ENCODE measurements around the gene TFPI. TPM values are rescaled to one million over a fixed set of nuclear protein-coding genes. Genes with fewer than 3 reads are reported as not detected.
A peak's percentile ranks its signal among the peaks of the same experiment; 100 is the strongest.

Gene TFPI
- total RNA-seq, 3 donors from 2014 or later: 16.3 to 46.7 (median 31.5) TPM

DNA sequence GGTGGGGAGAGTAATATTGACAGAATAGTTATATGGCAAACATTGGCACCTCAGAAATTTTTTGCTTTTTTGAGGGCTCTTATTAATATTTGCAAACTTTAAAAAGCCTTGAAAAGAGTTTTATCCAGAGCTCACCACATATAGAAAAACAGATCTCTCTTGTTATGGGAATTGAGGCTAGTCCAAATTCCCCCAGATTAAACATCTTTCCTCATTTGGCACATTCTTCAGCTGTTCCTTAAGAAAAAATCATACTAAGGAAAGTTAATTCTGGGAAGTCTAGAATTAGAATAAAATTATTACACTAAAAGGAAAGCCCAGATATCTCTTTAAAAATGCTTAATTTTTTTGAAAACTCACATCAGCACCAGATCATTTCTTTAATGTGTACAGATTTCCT, 5.6 kb downstream of the TFPI start:
- intact Hi-C loops (cut with DNase I, micrococcal nuclease): no loop called here
- DNase-seq (no peak), ATAC-seq (no peak)
- TF ChIP-seq, protein P1, sequence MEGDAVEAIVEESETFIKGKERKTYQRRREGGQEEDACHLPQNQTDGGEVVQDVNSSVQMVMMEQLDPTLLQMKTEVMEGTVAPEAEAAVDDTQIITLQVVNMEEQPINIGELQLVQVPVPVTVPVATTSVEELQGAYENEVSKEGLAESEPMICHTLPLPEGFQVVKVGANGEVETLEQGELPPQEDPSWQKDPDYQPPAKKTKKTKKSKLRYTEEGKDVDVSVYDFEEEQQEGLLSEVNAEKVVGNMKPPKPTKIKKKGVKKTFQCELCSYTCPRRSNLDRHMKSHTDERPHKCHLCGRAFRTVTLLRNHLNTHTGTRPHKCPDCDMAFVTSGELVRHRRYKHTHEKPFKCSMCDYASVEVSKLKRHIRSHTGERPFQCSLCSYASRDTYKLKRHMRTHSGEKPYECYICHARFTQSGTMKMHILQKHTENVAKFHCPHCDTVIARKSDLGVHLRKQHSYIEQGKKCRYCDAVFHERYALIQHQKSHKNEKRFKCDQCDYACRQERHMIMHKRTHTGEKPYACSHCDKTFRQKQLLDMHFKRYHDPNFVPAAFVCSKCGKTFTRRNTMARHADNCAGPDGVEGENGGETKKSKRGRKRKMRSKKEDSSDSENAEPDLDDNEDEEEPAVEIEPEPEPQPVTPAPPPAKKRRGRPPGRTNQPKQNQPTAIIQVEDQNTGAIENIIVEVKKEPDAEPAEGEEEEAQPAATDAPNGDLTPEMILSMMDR (IDR thresholded peaks at IDR 0.05): no peak
- Histone ChIP-seq H3K4me1 (ENCODE audit: low read depth) (peaks cover 11% of the 10 kb centered on the region), H3K36me3 (ENCODE audit: low read depth) (no peaks in the 10 kb centered on the region), H3K4me3 (no peak overlapping the region), H3K9me3 (no peaks in the 10 kb centered on the region)

DNA sequence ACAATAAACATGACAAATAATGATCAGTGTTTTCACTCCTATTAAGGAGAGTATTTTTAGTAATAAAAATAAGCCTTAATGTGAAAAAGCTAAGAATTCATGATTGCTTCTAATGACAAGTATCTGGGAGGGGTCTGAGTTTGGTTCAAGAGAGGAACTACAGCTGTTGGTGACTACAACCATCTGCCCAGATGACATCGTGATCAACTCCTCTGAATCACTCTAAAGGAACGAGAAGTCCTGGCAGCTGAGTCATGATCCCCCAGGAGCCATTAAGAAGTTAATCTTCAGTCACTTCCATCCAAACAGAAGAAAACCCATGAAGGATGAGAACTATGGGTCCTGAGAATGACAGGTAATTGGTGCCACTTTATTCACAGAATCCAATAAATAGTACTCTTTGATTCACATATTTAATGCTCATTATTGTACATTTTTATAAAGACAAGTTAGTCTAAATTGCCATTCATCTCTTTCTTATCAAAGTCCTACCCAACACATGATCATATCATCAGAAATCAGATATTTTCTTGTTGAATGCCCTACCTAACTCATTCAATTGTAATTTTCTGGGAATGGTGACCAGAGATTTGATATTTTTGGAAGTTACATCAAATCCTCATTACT, 6.8 kb downstream of the TFPI start:
- DNase-seq (peak in 1 of 3 donors; percentile 27), ATAC-seq (peak; percentile 71)
- intact Hi-C loops (cut with DNase I, micrococcal nuclease): no loop called here
- no peak overlapping the region for H3K4me3 ChIP-seq
- H3K36me3 ChIP-seq (ENCODE audit: low read depth): no peaks in the 10 kb centered on the region
- H3K4me1 ChIP-seq (ENCODE audit: low read depth): peaks cover 7% of the 10 kb centered on the region
- TF ChIP-seq, protein P1 (IDR thresholded peaks at IDR 0.05): no peak
- H3K9me3 ChIP-seq: no peaks in the 10 kb centered on the region

DNA sequence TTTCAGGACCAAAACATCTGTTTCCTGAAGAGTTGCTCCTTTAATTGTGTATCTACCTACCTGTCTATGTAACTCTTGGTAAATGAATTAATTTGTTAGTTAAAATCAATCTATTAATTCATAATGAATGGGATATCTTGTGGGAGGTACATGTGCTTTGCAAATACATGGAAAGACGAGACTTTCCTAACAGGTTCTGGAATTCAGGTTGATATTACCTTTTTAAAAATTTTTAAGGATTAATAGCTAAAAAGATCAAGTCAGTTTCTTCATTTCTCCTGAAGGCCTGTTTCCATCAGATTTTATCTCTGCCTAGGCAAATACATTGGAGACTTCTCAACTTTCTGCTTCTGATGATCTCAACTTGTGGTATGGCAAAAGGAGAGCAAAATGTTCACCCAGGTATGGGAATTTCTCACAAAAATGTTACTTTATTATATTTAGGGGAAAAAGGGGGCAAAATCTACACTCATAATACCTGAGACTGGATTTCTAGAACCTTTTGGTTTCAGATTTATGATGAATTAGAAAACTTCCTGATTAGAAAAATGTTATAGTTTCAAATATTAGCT, 7.4 kb downstream of the TFPI start:
- Histone ChIP-seq H3K4me1 (ENCODE audit: low read depth) (peaks cover 7% of the 10 kb centered on the region), H3K36me3 (ENCODE audit: low read depth) (no peaks in the 10 kb centered on the region), H3K9me3 (no peaks in the 10 kb centered on the region), H3K4me3 (no peak overlapping the region)
- ATAC-seq (no peak), DNase-seq (no peak)
- intact Hi-C loops (cut with DNase I, micrococcal nuclease): no loop called here
- TF ChIP-seq, protein P1 (IDR thresholded peaks at IDR 0.05): no peak

DNA sequence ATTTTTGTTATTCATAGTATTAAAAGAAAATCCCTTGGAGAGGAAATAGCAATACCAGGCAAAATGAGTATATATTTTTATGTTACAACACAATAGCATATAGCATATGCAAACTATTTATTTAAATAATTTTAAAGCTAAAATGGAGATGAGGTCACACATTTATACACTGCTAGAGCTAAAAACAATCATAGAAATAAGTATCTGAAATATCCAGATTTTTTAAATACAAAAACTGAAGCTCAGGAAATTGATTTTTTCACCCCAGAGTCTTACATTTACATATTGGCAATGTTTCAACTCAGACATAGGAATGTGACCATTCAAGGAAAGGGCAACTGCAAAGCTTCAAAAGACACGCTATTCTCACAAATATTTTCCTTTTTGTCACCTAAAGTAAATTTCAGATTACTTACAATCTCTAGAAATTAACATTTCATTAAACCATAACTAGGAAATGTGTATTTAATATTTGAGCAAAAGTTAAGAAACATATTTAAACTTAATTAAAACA, 8.9 kb downstream of the TFPI start:
- no peak for ATAC-seq
- intact Hi-C loops (cut with DNase I, micrococcal nuclease): no loop called here
- H3K9me3 ChIP-seq: no peaks in the 10 kb centered on the region
- no peaks in the 10 kb centered on the region for H3K36me3 ChIP-seq (ENCODE audit: low read depth)
- TF ChIP-seq, protein P1 (IDR thresholded peaks at IDR 0.05): no peak
- DNase-seq: no peak
- H3K4me3 ChIP-seq: no peak overlapping the region
- peaks cover under 1% of the 10 kb centered on the region for H3K4me1 ChIP-seq (ENCODE audit: low read depth)

DNA sequence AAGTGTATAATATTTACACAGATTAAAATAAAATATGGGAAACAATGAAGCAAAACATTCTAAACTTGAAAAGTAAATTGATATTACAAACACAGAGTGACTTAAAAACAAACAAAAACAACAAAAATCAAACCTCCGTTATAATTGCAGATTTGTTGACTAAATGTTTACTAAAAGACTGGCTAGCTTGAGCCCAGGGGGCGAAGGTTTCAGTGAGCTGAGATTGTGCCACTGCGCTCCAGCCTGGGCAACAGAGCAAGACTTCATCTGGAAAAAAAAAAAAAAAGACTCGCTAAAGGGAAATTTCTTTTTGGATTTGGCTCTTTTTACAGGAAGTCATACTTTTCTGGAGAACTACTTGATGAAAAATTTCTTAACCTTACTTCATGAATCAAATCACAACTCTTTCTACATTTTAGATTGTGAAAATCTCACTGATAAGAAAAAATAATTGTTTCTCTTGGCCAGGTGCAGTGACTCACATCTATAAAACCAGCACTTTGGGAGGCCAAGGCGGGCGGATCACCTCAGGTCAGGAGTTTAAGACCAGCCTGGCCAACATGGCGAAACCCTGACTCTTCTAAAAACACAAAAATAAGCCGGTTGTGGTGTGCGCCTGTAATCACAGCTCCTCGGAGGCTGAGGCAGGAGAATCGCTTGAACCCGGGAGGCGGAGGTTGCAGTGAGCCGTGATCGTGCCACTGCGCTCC, 9.7 kb downstream of the TFPI start:
- intact Hi-C loops (cut with DNase I, micrococcal nuclease): no loop called here
- DNase-seq (no peak), ATAC-seq (no peak)
- Histone ChIP-seq H3K36me3 (ENCODE audit: low read depth) (no peaks in the 10 kb centered on the region), H3K4me1 (ENCODE audit: low read depth) (no peaks in the 10 kb centered on the region), H3K9me3 (no peaks in the 10 kb centered on the region), H3K4me3 (no peak overlapping the region)
- TF ChIP-seq, protein P1 (IDR thresholded peaks at IDR 0.05): no peak

Measured in mucosa of descending colon (tissue), 3 donors.